Keratinocyte (primary cell): Measurements from ENCODE around the gene BEST1. TPM values are rescaled to one million over a fixed set of nuclear protein-coding genes. Genes with fewer than 3 reads are reported as not detected.

Experiments
- DNase-seq: peaks from one replicate; pipeline ENCODE4 v3.0.0-alpha.2; 2011; ENCODE audit warnings: low read depth, missing footprints, low spot score
- FAIRE-seq: peaks from 2 replicates; lab custom pipeline; 2011; peaks lifted over from hg19 to GRCh38; lab: Jason Lieb, UNC
- H2AFZ ChIP-seq: 2 replicates; pipeline ENCODE4 v1.6.0; 2012; ENCODE audit warnings: low read length, control low read depth, inconsistent platforms; ENCODE audit not compliant: control insufficient read depth
- H3K27ac ChIP-seq: 2 replicates; pipeline ENCODE4 v1.5.1; 2011; ENCODE audit warnings: low read length; ENCODE audit not compliant: control insufficient read depth, insufficient read depth
- H3K27me3 ChIP-seq: 3 replicates; pipeline ENCODE4 v1.6.0; 2011; ENCODE audit warnings: low read length; ENCODE audit not compliant: control insufficient read depth, insufficient read depth; ENCODE audit errors: extremely low read depth
- H3K36me3 ChIP-seq, 2 experiments: 2 replicates in 1 of 2; 3 replicates in 1 of 2; pipeline ENCODE4 v1.5.1; 2011; ENCODE audit warnings: low read length in 2 of 2, mild to moderate bottlenecking in 1 of 2; ENCODE audit not compliant: control insufficient read depth in 2 of 2, insufficient read depth in 2 of 2; ENCODE audit errors: extremely low read depth in 1 of 2
- H3K4me1 ChIP-seq: 3 replicates; pipeline ENCODE4 v1.5.1; 2011; ENCODE audit warnings: low read length; ENCODE audit not compliant: control insufficient read depth, insufficient read depth; ENCODE audit errors: extremely low read depth
- H3K4me2 ChIP-seq: 3 replicates; pipeline ENCODE4 v1.6.0; 2011; ENCODE audit warnings: low read depth, low read length; ENCODE audit not compliant: control insufficient read depth, insufficient read depth; ENCODE audit errors: extremely low read depth
- H3K4me3 ChIP-seq, 3 experiments: fragments of 200-600 bp in 1 of 3; sonication (generic) in 1 of 3; 2 replicates in 2 of 3; 3 replicates in 1 of 3; pipeline ENCODE4 v1.5.1; 2011 to 2016; ENCODE audit warnings: low read length in 3 of 3, mild to moderate bottlenecking in 3 of 3, control low read depth in 2 of 3, inconsistent platforms in 1 of 3, low read depth in 1 of 3, mixed read lengths in 1 of 3, mixed run types in 1 of 3, moderate library complexity in 1 of 3; ENCODE audit not compliant: control insufficient read depth in 2 of 3, insufficient read depth in 2 of 3; ENCODE audit errors: extremely low read depth in 1 of 3
- H3K79me2 ChIP-seq: 2 replicates; pipeline ENCODE4 v1.6.0; 2012; ENCODE audit warnings: low read length; ENCODE audit not compliant: control insufficient read depth, insufficient read depth
- H3K9ac ChIP-seq: 3 replicates; pipeline ENCODE4 v1.6.0; 2011; ENCODE audit warnings: low read length; ENCODE audit not compliant: control insufficient read depth, insufficient read depth; ENCODE audit errors: extremely low read depth
- H3K9me1 ChIP-seq: 3 replicates; pipeline ENCODE4 v1.6.0; 2011; ENCODE audit warnings: low read length; ENCODE audit not compliant: control insufficient read depth, insufficient read depth; ENCODE audit errors: extremely low read depth
- H3K9me3 ChIP-seq: 2 replicates; pipeline ENCODE4 v1.5.1; 2012; ENCODE audit warnings: low read depth, low read length; ENCODE audit not compliant: control insufficient read depth
- H4K20me1 ChIP-seq: 3 replicates; pipeline ENCODE4 v1.6.0; 2011; ENCODE audit warnings: low read length; ENCODE audit not compliant: control insufficient read depth, insufficient read depth; ENCODE audit errors: extremely low read depth
- CTCF ChIP-seq, 3 experiments: IDR thresholded peaks in 1 of 3; conservative IDR thresholded peaks in 1 of 3; optimal IDR thresholded peaks in 1 of 3; 2 replicates in 2 of 3; 3 replicates in 1 of 3; pipeline versions ENCODE3 to v1.5.1; 2011; ENCODE audit warnings: low read length in 3 of 3, mild to moderate bottlenecking in 3 of 3, moderate library complexity in 2 of 3, control low read depth in 1 of 3, inconsistent platforms in 1 of 3; ENCODE audit not compliant: insufficient read depth in 2 of 3; ENCODE audit errors: extremely low read depth in 1 of 3
- EZH2 ChIP-seq: IDR thresholded peaks from one replicate; pipeline ENCODE4 v1.6.1; 2012; ENCODE audit warnings: inconsistent platforms, mild to moderate bottlenecking, low read length, moderate library complexity
- dilution Hi-C: fragments of 300-500 bp; cut with MboI; formaldehyde crosslinking; loops from one replicate; pipeline ENCODE4 v1.7.0; 2020; ENCODE audit warnings: low sequenced_read_pairs; ENCODE audit not compliant: extremely low pct_ligation_motif_present
- polyA plus RNA-seq, 5 experiments: library from polyadenylated mRNA; depleted of rRNA in 3 of 5; stranded (reverse) in 3 of 5; stranded (forward) in 1 of 5; unstranded in 1 of 5; fragments of >200 nt; gene quantifications; 1 replicate in 1 of 5; 2 replicates in 3 of 5; 3 replicates in 1 of 5; pipeline versions ENCODE4 v1.2.1 to v1.2.3, GENCODE V29; 2011 to 2012; ENCODE audit warnings: missing spikeins in 2 of 5, low read depth in 1 of 5, low replicate concordance in 1 of 5

The BEST1 gene
- polyA plus RNA-seq, 1 donor (not counting 4 experiments of a cell fraction or from before 2014, with no cell fraction given), result 0.13 TPM

- Histone ChIP-seq H3K36me3 (no peaks in the 10 kb centered on the region), H3K4me3 (no peak overlapping the region), H3K9me1 (no peaks in the 10 kb centered on the region), H3K27me3 (no peaks in the 10 kb centered on the region), H3K9ac (no peak overlapping the region), H3K79me2 (no peaks in the 10 kb centered on the region), H4K20me1 (no peaks in the 10 kb centered on the region), H3K9me3 (no peaks in the 10 kb centered on the region), H3K4me2 (no peak overlapping the region), H3K27ac (no peak overlapping the region), H2AFZ (no peak overlapping the region), H3K4me1 (peaks cover 17% of the 10 kb centered on the region)
- dilution Hi-C loops, result no loop called here
- TF ChIP-seq EZH2 (no peak), CTCF (optimal IDR thresholded peaks at IDR 0.05 in 1 of 3, IDR thresholded peaks at IDR 0.05 in 1 of 3, conservative IDR thresholded peaks at IDR 0.05 in 1 of 3; ENCODE audit: extremely low read depth in 1 of 3, insufficient read depth in 2 of 3, low read length in 3 of 3) (no peak)
- DNase-seq (no peak), FAIRE-seq (no peak)
Observed at GRCh38 chr11:61978703-61979661, 28.8 kb downstream of the BEST1 start.

DNA sequence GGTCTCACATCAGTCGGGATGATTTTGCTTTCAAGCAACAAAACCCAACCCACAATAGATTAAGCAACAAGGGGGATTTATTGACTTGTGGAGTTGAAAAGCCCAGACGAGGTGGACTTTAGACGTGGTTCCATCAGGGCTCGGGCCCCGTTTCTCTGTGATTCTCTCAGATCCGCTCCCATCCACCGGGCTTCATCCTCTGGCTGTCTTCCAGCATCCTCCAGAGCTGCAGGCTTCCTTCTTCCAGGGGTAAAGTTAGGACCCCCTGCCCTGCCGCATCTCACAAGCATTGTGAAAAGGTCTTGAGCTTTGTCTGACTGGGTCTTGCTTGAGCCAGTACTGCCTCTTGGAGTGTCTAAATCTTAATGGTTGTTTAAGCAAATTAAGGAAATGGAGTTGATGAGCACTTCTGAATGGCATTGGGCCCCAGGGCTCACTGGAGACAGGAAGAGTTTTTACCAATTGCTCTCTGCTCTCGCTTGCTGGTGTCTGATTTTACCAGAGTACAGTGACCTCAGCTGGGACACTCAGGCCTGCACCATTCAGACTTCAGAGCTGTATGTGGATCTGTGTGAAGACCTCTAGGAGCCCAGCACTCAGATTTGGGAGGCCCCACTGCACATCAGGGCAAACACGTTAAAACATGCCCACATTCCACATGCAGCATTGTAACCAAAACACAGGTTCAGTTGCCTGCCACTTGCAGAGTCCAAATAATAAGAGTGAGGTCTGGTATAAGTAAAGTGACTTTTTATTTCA is 30.8 kb downstream of the BEST1 start:
- Histone ChIP-seq H3K9me3 (no peaks in the 10 kb centered on the region), H3K27me3 (no peaks in the 10 kb centered on the region), H2AFZ (peak overlapping the region; percentile 55), H3K79me2 (no peaks in the 10 kb centered on the region), H3K36me3 (no peaks in the 10 kb centered on the region), H3K9me1 (no peaks in the 10 kb centered on the region), H3K9ac (no peak overlapping the region), H3K4me3 (peak overlapping the region in 1 of 3 experiments; percentile 7), H3K27ac (peak overlapping the region; percentile 44), H3K4me2 (peak overlapping the region; percentile 49), H3K4me1 (peaks cover 10% of the 10 kb centered on the region), H4K20me1 (no peaks in the 10 kb centered on the region)
- FAIRE-seq, result peak; percentile 53
- dilution Hi-C loops, result no loop called here
- TF ChIP-seq EZH2 (no peak), CTCF (optimal IDR thresholded peaks at IDR 0.05 in 1 of 3, IDR thresholded peaks at IDR 0.05 in 1 of 3, conservative IDR thresholded peaks at IDR 0.05 in 1 of 3; ENCODE audit: extremely low read depth in 1 of 3, insufficient read depth in 2 of 3, low read length in 3 of 3) (no peak)
- DNase-seq, result no peak
